HEK293 (cell line): Measurements from ENCODE around the gene PTPRA.

Experiments used
- ZBTB17 ChIP-seq: fragments of 450-650 bp; formaldehyde crosslinking; IDR thresholded peaks from 2 replicates; pipeline ENCODE4 v1.5.1; 2016; ENCODE audit warnings: missing biosample characterization, missing genetic modification characterization
- ZFP41 ChIP-seq: fragments of 450-650 bp; formaldehyde crosslinking; IDR thresholded peaks from 2 replicates; pipeline ENCODE4 v1.5.1; 2016; ENCODE audit warnings: missing biosample characterization, missing genetic modification characterization, borderline replicate concordance
- TF ChIP-seq, protein P1 (sequence below): fragments of 450-650 bp; formaldehyde crosslinking; IDR thresholded peaks from 2 replicates; pipeline ENCODE4 v1.5.1; 2016; ENCODE audit warnings: missing biosample characterization, missing genetic modification characterization

DNA sequence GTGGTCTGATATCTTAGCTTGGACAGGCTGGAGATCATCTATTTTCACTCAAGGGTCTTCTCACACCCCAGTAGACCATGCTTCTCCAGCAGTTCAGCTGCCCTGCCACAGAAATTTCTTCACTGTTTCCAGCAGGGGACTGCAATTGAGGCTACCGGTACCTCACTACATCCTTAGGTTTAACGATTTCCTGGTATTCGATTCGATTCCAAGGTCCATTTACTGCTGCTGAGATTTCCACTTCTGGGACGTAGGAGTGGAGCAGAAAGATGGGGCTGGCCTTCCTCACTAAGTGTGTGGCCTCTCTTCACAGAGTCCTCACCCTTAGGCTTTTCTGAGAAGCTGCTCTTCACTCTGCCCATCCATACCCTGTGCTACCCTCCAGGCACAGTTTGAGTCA is 26.6 kb upstream of the PTPRA start:
- TF ChIP-seq ZBTB17 (tag by site-specific recombination) = no peak
- no peak for TF ChIP-seq ZFP41 (tag by site-specific recombination)
- TF ChIP-seq, protein P1, sequence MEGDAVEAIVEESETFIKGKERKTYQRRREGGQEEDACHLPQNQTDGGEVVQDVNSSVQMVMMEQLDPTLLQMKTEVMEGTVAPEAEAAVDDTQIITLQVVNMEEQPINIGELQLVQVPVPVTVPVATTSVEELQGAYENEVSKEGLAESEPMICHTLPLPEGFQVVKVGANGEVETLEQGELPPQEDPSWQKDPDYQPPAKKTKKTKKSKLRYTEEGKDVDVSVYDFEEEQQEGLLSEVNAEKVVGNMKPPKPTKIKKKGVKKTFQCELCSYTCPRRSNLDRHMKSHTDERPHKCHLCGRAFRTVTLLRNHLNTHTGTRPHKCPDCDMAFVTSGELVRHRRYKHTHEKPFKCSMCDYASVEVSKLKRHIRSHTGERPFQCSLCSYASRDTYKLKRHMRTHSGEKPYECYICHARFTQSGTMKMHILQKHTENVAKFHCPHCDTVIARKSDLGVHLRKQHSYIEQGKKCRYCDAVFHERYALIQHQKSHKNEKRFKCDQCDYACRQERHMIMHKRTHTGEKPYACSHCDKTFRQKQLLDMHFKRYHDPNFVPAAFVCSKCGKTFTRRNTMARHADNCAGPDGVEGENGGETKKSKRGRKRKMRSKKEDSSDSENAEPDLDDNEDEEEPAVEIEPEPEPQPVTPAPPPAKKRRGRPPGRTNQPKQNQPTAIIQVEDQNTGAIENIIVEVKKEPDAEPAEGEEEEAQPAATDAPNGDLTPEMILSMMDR = no peak
